ENCODE data around the gene PTPRA. TPM values are rescaled to one million over a fixed set of nuclear protein-coding genes. Genes with fewer than 3 reads are reported as not detected.

PTPRA gene
- total and polyA plus RNA-seq, 2 of the 8 experiments (the other 6 are each of a cell fraction or from before 2014, with no cell fraction given) = 47.7 to 51.3 TPM

DNA sequence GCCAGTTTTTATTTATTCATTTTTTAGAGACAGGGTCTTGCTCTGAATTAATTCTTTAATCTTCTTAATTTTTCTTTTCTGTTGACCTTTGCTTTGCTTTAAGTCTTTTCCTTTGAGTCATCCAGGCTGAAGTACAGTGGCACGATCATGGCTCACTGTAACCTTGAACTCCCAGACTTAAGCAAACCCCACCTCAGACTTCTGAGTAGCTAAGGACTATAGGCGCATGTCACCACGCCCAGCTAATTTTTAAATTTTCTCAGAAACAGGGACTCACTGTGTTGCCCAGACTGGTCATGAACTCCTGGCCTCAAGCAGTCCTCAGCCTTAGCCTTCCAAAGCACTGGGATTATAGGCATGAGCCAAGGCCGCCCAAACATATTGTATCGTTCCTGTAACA, 98.8 kb downstream of the PTPRA start:
- Histone ChIP-seq H4K20me1 (replicated peaks in 1 of 2; ENCODE audit: control insufficient read depth in 1 of 2, insufficient read depth in 2 of 2, low read length in 2 of 2) (peaks cover 0 to 1% of the 10 kb centered on the region in 2 experiments), H3K18ac (ENCODE audit: extremely low read depth, low read length) (no peak overlapping the region), H2BK120ac (replicated peaks; ENCODE audit: low read depth, low read length) (no peak overlapping the region), H4K8ac (ENCODE audit: extremely low read depth, insufficient read depth, low read length) (no peak overlapping the region), H2BK20ac (ENCODE audit: low read length) (no peak overlapping the region), H3K36me3 (ENCODE audit: control insufficient read depth in 2 of 4, insufficient read depth in 4 of 4, low read length in 3 of 4) (peaks cover 0 to 1% (median 0%) of the 10 kb centered on the region in 4 experiments; a peak in 2 of 8 replicates), H3K79me2 (ENCODE audit: control insufficient read depth in 1 of 2, insufficient read depth in 2 of 2, low read length in 2 of 2) (0 out of 4 replicates have a peak, but pooled peaks cover 0 to 4% of the 10 kb centered on the region in 2 experiments), H3K9ac (replicated peaks in 1 of 4; ENCODE audit: extremely low read depth in 1 of 4, low read depth in 3 of 4, low read length in 3 of 4) (no peak overlapping the region), H3K27ac (ENCODE audit: low read depth, low read length) (no peak overlapping the region), H3K4me1 (replicated peaks in 1 of 4; ENCODE audit: control insufficient read depth in 3 of 4, insufficient read depth in 4 of 4, low read length in 3 of 4) (peaks cover 0 to 2% (median 0%) of the 10 kb centered on the region in 4 experiments; a peak in 2 of 7 replicates), H3K4me3 (ENCODE audit: extremely low read depth in 1 of 4, insufficient read depth in 2 of 4, low read depth in 3 of 4, low read length in 4 of 4) (no peak overlapping the region), H4K91ac (replicated peaks; ENCODE audit: insufficient read length, low read length) (no peak overlapping the region), H3K56ac (replicated peaks; ENCODE audit: insufficient read length, low read depth, low read length) (no peak overlapping the region), H2BK5ac (ENCODE audit: low read depth, low read length) (no peak overlapping the region), H3K23ac (ENCODE audit: insufficient read length) (no peak overlapping the region), H3K27me3 (replicated peaks in 1 of 4; ENCODE audit: control insufficient read depth in 3 of 4, extremely low read depth in 1 of 4, insufficient read depth in 3 of 4, low read length in 3 of 4) (no peaks in the 10 kb centered on the region), H3K23me2 (ENCODE audit: low read depth, low read length) (no peaks in the 10 kb centered on the region; the same call in 1 of the 2 replicates), H3K79me1 (ENCODE audit: low read depth, low read length) (no peaks in the 10 kb centered on the region), H3K9me3 (ENCODE audit: insufficient read depth in 2 of 2, low read depth in 1 of 2, low read length in 1 of 2) (no peaks in the 10 kb centered on the region), H3K4me2 (ENCODE audit: insufficient read depth in 1 of 2, low read depth in 2 of 2, low read length in 2 of 2) (no peak overlapping the region), H2BK12ac (ENCODE audit: low read depth, low read length) (no peak overlapping the region), H2BK15ac (ENCODE audit: low read length) (no peak overlapping the region), H3K14ac (ENCODE audit: insufficient read length) (no peak overlapping the region), H3K4ac (replicated peaks; ENCODE audit: insufficient read length, low read depth, low read length) (no peak overlapping the region), H2AK5ac (ENCODE audit: low read depth, low read length) (no peak overlapping the region), H2AFZ (ENCODE audit: low read length) (no peak overlapping the region), H4K5ac (ENCODE audit: insufficient read length, low read depth, low read length) (no peak overlapping the region)
- no peak for FAIRE-seq
- POLR2A ChIA-PET (ENCODE audit: partially characterized antibody) = interaction anchor here (0.7 to 1.3 kb wide), 2 partner anchors 9 to 15 kb away, joined by 3 to 7 read pairs; no protein-coding TSS in a partner anchor
- 96% methylated on average over 5 of the region's 5 CpGs; no CpG with 5 or more reads in 1 of the 2 experiments for WGBS, 2 experiments (ENCODE audit: extremely low coverage in 1 of 2, insufficient coverage in 1 of 2, insufficient read length in 1 of 2, insufficient replicate concordance in 2 of 2, low coverage in 1 of 2, low lambda C conversion rate in 2 of 2, missing lambda C conversion rate in 1 of 2)
- TF ChIP-seq RNF2 (IDR thresholded peaks at IDR 0.05; ENCODE audit: borderline replicate concordance, low read depth, low read length, missing control alignments, poor library complexity, severe bottlenecking) (no peak), BACH1 (IDR thresholded peaks at IDR 0.05; ENCODE audit: low read length) (no peak), SIN3A (conservative IDR thresholded peaks at IDR 0.05 in 1 of 2, IDR thresholded peaks at IDR 0.05 in 1 of 2; ENCODE audit: low read depth in 1 of 2, low read length in 2 of 2) (no peak), RFX5 (IDR thresholded peaks at IDR 0.05; ENCODE audit: borderline replicate concordance, low read depth, low read length) (no peak), POU5F1 (IDR thresholded peaks at IDR 0.05; ENCODE audit: low read depth, low read length) (no peak), SP1 (IDR thresholded peaks at IDR 0.05; ENCODE audit: low read depth, low read length) (no peak), MAFK (IDR thresholded peaks at IDR 0.05; ENCODE audit: low read depth, low read length) (no peak), BCL11A (IDR thresholded peaks at IDR 0.05; ENCODE audit: low read depth in 2 of 2, low read length in 2 of 2) (no peak)
- TF ChIP-seq, protein P1, sequence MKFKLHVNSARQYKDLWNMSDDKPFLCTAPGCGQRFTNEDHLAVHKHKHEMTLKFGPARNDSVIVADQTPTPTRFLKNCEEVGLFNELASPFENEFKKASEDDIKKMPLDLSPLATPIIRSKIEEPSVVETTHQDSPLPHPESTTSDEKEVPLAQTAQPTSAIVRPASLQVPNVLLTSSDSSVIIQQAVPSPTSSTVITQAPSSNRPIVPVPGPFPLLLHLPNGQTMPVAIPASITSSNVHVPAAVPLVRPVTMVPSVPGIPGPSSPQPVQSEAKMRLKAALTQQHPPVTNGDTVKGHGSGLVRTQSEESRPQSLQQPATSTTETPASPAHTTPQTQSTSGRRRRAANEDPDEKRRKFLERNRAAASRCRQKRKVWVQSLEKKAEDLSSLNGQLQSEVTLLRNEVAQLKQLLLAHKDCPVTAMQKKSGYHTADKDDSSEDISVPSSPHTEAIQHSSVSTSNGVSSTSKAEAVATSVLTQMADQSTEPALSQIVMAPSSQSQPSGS (IDR thresholded peaks at IDR 0.05; ENCODE audit: low read length) = no peak
- peak in 1 of 2 experiments; percentile 13 for DNase-seq (ENCODE audit: low read depth in 1 of 2, low spot score in 2 of 2)
- CTCF ChIA-PET (ENCODE audit: partially characterized antibody) = interaction anchor here (1.1 to 1.2 kb wide), 2 partner anchors 55 to 284 kb away, joined by 3 read pairs; no protein-coding TSS in a partner anchor
